C4-2B (cell line): ENCODE results near the gene CLSTN2.

Experiments used
- ZFX ChIP-seq: fragments of 450-650 bp; IDR thresholded peaks from 2 replicates; pipeline ENCODE4 v1.6.1; 2017
- TF ChIP-seq, protein P1 (sequence below): fragments of 450-650 bp; conservative IDR thresholded peaks from 2 replicates; pipeline ENCODE4 v1.5.1; 2017; ENCODE audit warnings: mild to moderate bottlenecking

DNA sequence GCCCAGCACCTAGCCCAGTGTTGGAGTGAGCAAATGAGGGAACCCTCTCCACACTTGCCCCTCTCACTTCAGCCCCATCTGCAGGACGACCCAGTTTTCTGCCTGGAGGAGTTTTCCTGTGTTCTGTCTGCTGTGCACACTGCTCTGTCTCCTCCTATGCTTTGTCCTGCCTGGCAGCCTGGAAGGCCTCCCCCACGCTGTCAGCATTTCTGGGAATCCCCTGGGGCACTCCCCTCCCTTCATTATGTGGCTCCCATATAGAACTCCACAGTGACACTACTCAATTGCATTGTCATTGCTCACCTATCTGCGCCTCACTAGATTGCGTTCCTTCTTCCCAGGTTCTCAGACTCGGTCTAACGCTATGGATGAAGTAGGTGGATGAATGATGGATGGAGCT, 13.9 kb downstream of the CLSTN2 start:
- TF ChIP-seq, protein P1, sequence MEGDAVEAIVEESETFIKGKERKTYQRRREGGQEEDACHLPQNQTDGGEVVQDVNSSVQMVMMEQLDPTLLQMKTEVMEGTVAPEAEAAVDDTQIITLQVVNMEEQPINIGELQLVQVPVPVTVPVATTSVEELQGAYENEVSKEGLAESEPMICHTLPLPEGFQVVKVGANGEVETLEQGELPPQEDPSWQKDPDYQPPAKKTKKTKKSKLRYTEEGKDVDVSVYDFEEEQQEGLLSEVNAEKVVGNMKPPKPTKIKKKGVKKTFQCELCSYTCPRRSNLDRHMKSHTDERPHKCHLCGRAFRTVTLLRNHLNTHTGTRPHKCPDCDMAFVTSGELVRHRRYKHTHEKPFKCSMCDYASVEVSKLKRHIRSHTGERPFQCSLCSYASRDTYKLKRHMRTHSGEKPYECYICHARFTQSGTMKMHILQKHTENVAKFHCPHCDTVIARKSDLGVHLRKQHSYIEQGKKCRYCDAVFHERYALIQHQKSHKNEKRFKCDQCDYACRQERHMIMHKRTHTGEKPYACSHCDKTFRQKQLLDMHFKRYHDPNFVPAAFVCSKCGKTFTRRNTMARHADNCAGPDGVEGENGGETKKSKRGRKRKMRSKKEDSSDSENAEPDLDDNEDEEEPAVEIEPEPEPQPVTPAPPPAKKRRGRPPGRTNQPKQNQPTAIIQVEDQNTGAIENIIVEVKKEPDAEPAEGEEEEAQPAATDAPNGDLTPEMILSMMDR, result no peak
- no peak for TF ChIP-seq ZFX
